Stimulated activated naive CD8-positive, alpha-beta T cell treated with anti-CD3 and anti-CD28 coated beads, Interleukin-15, Interleukin-2, amounts not matched to agents 100 U/mL and 50 U/mL, for 24 hours (primary cell): Measurements from ENCODE around the gene LZIC.

Source experiments
- ATAC-seq: fragments of 150-1000 bp; cut with Tn5 transposase; one replicate; pipeline ENCODE4 v1.10.0; 2021
- DNase-seq: peaks from one replicate; pipeline ENCODE4 v3.0.0; 2021

The LZIC gene

GRCh38 chr1:9883585-9884449 is 59.4 kb downstream of the LZIC start:
- ATAC-seq = no peak
- no peak for DNase-seq

- DNase-seq = no peak
Observed at GRCh38 chr1:9882945-9883303, 60.3 kb downstream of the LZIC start.

GRCh38 chr1:9882296-9882944 is 60.8 kb downstream of the LZIC start:
- ATAC-seq (peak; percentile 63), DNase-seq (peak; percentile 23)

More at GRCh38 chr1:9882945-9883303, 60.3 kb downstream of the LZIC start:
- ATAC-seq = no peak

GRCh38 chr1:9881838-9882249 is 61.3 kb downstream of the LZIC start:
- DNase-seq = no peak
- ATAC-seq = no peak
